ENCODE data around the gene OSBPL3.

OSBPL3 gene

GRCh38 chr7:24980534-24981170, 674 bp upstream of the OSBPL3 start:
- no peak for DNase-seq

GRCh38 chr7:24979470-24979862, 512 bp downstream of the OSBPL3 start:
- DNase-seq: peak; percentile 84

- no peak for DNase-seq
Measured at GRCh38 chr7:24978843-24979469, 1.0 kb downstream of the OSBPL3 start.

GRCh38 chr7:24975644-24976260, 4.2 kb downstream of the OSBPL3 start:
- DNase-seq: no peak

- DNase-seq: no peak
Measured at GRCh38 chr7:24975172-24975571, 4.8 kb downstream of the OSBPL3 start.

- DNase-seq: no peak
Measured at GRCh38 chr7:24974026-24974832, 5.7 kb downstream of the OSBPL3 start.

- no peak for DNase-seq
Measured at GRCh38 chr7:24972991-24973390, 7.0 kb downstream of the OSBPL3 start.

GRCh38 chr7:24972166-24972477, 7.9 kb downstream of the OSBPL3 start:
- DNase-seq: no peak

GRCh38 chr7:24971333-24972165, 8.4 kb downstream of the OSBPL3 start:
- DNase-seq: no peak

GRCh38 chr7:24970676-24971075, 9.3 kb downstream of the OSBPL3 start:
- no peak for DNase-seq

- DNase-seq: no peak
Measured at GRCh38 chr7:24968165-24968564, 11.8 kb downstream of the OSBPL3 start.

- DNase-seq: no peak
Measured at GRCh38 chr7:24967696-24968095, 12.3 kb downstream of the OSBPL3 start.

- DNase-seq: no peak
Measured at GRCh38 chr7:24966802-24967201, 13.2 kb downstream of the OSBPL3 start.

GRCh38 chr7:24965831-24966708, 13.9 kb downstream of the OSBPL3 start:
- DNase-seq: peak; percentile 62

- DNase-seq: no peak
Measured at GRCh38 chr7:24964191-24964590, 15.8 kb downstream of the OSBPL3 start.

- peak; percentile 46 for DNase-seq
Measured at GRCh38 chr7:24963218-24963617, 16.8 kb downstream of the OSBPL3 start.

- DNase-seq: no peak
Measured at GRCh38 chr7:24962418-24962962, 17.5 kb downstream of the OSBPL3 start.

GRCh38 chr7:24959735-24960485, 20.1 kb downstream of the OSBPL3 start:
- no peak for DNase-seq

GRCh38 chr7:24958399-24958798, 21.6 kb downstream of the OSBPL3 start:
- no peak for DNase-seq

- DNase-seq: no peak
Measured at GRCh38 chr7:24956021-24956420, 24.0 kb downstream of the OSBPL3 start.

- DNase-seq: no peak
Measured at GRCh38 chr7:24955313-24955712, 24.7 kb downstream of the OSBPL3 start.

Measured in CD4-positive, alpha-beta T cell treated with Interleukin-17A for 1 hour (primary cell).